ENCODE results near the gene ANAPC2.

DNA sequence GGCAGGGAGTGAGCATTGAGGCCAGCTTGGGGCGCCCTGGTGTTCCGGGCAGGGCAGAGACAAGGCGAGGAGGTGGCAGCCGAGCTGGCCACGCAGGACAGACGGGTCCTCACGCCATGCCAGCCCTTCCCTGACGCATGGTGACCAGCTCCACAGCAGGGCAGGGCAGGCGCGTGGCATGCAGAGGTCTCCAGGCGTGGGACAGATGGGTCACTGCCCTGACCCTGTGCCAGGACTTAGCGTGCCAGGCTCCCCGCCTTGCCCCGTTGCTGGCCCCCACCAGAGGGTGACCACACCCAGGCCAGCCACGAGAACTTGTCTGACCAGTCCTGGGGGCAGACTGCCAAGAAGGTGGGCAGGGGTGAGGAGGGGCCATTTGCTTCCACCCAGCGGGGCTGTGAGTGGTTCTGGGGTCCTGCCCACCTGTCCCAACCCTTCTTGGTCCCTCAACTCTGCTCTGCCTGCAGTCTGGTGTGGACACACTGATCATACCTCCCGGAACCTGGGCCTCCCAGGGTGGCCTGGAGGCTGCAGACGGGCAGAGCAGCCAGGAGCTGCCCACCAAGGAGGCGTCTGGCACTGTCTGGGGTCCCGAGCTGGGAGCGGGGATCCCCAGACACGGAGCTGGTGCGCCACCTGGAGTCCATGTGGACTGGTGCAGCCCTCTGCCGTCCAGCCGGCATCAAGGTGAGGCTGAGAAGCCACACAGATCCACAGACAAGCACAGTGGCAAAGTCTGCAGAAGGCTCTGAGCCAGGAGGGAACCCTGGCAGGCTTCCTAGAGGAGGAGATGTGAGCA, 38.9 kb upstream of the ANAPC2 start, which contains the start of gene RNF224:
- no peak for TF ChIP-seq EZH2phosphoT487 (IDR thresholded peaks at IDR 0.05; ENCODE audit: low read length)
- TF ChIP-seq EZH2 (optimal IDR thresholded peaks at IDR 0.05; ENCODE audit: low read depth, low read length): no peak

Data from MM.1S (cell line).